H9 (cell line): ENCODE data around the gene VAV1. TPM values are rescaled to one million over a fixed set of nuclear protein-coding genes. Genes with fewer than 3 reads are reported as not detected.
A peak's percentile ranks its signal among the peaks of the same experiment; 100 is the strongest.

ENCODE experiments used
- DNase-seq: peaks from one replicate; pipeline ENCODE4 v3.0.0-alpha.2; 2017
- H2AFZ ChIP-seq: one replicate; pipeline ENCODE4 v1.6.1; 2013; ENCODE audit warnings: mild to moderate bottlenecking, low read length, control low read depth, moderate library complexity
- H2AK5ac ChIP-seq: 2 replicates; pipeline ENCODE4 v1.6.1; 2013; ENCODE audit warnings: low read length, control low read depth, mixed read lengths; ENCODE audit not compliant: insufficient read length
- H2BK120ac ChIP-seq: one replicate; pipeline ENCODE4 v1.6.1; 2013; ENCODE audit warnings: low read depth, mild to moderate bottlenecking, low read length, control low read depth, inconsistent platforms; ENCODE audit not compliant: poor library complexity, severe bottlenecking
- H2BK12ac ChIP-seq: 2 replicates; pipeline ENCODE4 v1.6.1; 2013; ENCODE audit warnings: low read length, control low read depth, mixed read lengths, low read depth; ENCODE audit not compliant: insufficient read length
- H2BK15ac ChIP-seq: 2 replicates; pipeline ENCODE4 v1.6.1; 2013; ENCODE audit warnings: low read depth, low read length, control low read depth
- H2BK20ac ChIP-seq: one replicate; pipeline ENCODE4 v1.6.1; 2013; ENCODE audit warnings: low read depth, mild to moderate bottlenecking, low read length, control low read depth, inconsistent platforms; ENCODE audit not compliant: poor library complexity, severe bottlenecking
- H2BK5ac ChIP-seq: 2 replicates; pipeline ENCODE4 v1.6.1; 2013; ENCODE audit warnings: low read length, control low read depth, mixed read lengths; ENCODE audit not compliant: insufficient read length
- H3K14ac ChIP-seq: 2 replicates; pipeline ENCODE4 v1.6.1; 2013; ENCODE audit warnings: low read length, control low read depth; ENCODE audit not compliant: insufficient read depth
- H3K18ac ChIP-seq: 2 replicates; pipeline ENCODE4 v1.6.1; 2013; ENCODE audit warnings: low read depth, mild to moderate bottlenecking, mixed read lengths, low read length, control low read depth; ENCODE audit not compliant: insufficient read length
- H3K23ac ChIP-seq: 2 replicates; pipeline ENCODE4 v1.6.1; 2013; ENCODE audit warnings: low read length, control low read depth, mixed read lengths, low read depth; ENCODE audit not compliant: insufficient read length
- H3K23me2 ChIP-seq: 2 replicates; pipeline ENCODE4 v1.6.1; 2013; ENCODE audit warnings: low read depth, mild to moderate bottlenecking, mixed read lengths, low read length, control low read depth; ENCODE audit not compliant: insufficient read length, poor library complexity, severe bottlenecking
- H3K27ac ChIP-seq: 2 replicates; pipeline ENCODE4 v1.5.1; 2013; ENCODE audit warnings: low read length, control low read depth, mixed read lengths, low read depth; ENCODE audit not compliant: insufficient read length
- H3K27me3 ChIP-seq: 2 replicates; pipeline ENCODE4 v1.6.1; 2013; ENCODE audit warnings: low read length, control low read depth, inconsistent platforms; ENCODE audit not compliant: insufficient read depth
- H3K4ac ChIP-seq: 2 replicates; pipeline ENCODE4 v1.6.1; 2013; ENCODE audit warnings: low read depth, mild to moderate bottlenecking, control low read depth, inconsistent platforms, low read length, moderate library complexity
- H3K4me1 ChIP-seq: 2 replicates; pipeline ENCODE4 v1.6.1; 2013; ENCODE audit warnings: low read length, control low read depth, inconsistent platforms; ENCODE audit not compliant: insufficient read depth
- H3K4me2 ChIP-seq: 2 replicates; pipeline ENCODE4 v1.6.1; 2013; ENCODE audit warnings: low read length, control low read depth, mixed read lengths; ENCODE audit not compliant: insufficient read length, insufficient read depth
- H3K56ac ChIP-seq: 2 replicates; pipeline ENCODE4 v1.6.1; 2013; ENCODE audit warnings: low read depth, mild to moderate bottlenecking, mixed read lengths, low read length, control low read depth; ENCODE audit not compliant: insufficient read length
- H3K79me1 ChIP-seq: 2 replicates; pipeline ENCODE4 v1.6.1; 2013; ENCODE audit warnings: low read depth, mild to moderate bottlenecking, moderate library complexity, low read length, control low read depth, inconsistent platforms; ENCODE audit not compliant: insufficient read depth, poor library complexity, severe bottlenecking
- H3K79me2 ChIP-seq: 2 replicates; pipeline ENCODE4 v1.6.1; 2013; ENCODE audit warnings: low read length, control low read depth, inconsistent platforms; ENCODE audit not compliant: insufficient read depth
- H3K9ac ChIP-seq: 2 replicates; pipeline ENCODE4 v1.6.1; 2013; ENCODE audit warnings: low read length, control low read depth, mixed read lengths; ENCODE audit not compliant: insufficient read length; ENCODE audit errors: extremely low read depth
- H3K9me3 ChIP-seq: one replicate; pipeline ENCODE4 v1.6.1; 2013; ENCODE audit warnings: low read depth, low read length, inconsistent platforms; ENCODE audit not compliant: control insufficient read depth
- H3T11ph ChIP-seq: one replicate; pipeline ENCODE4 v1.6.1; 2013; ENCODE audit warnings: mild to moderate bottlenecking, low read length, control low read depth, inconsistent platforms
- H4K20me1 ChIP-seq: one replicate; pipeline ENCODE4 v1.6.1; 2013; ENCODE audit not compliant: control insufficient read depth, insufficient read length, insufficient read depth
- H4K5ac ChIP-seq: 2 replicates; pipeline ENCODE4 v1.6.1; 2013; ENCODE audit warnings: low read depth, mild to moderate bottlenecking, mixed read lengths, low read length, control low read depth; ENCODE audit not compliant: insufficient read length
- H4K8ac ChIP-seq: replicated peaks from 2 replicates; pipeline ENCODE4 v1.6.1; 2013; ENCODE audit warnings: low read length, control low read depth, mixed read lengths, low read depth; ENCODE audit not compliant: insufficient read length
- H4K91ac ChIP-seq: 2 replicates; pipeline ENCODE4 v1.6.1; 2013; ENCODE audit warnings: low read depth, mild to moderate bottlenecking, moderate library complexity, mixed read lengths, low read length, control low read depth; ENCODE audit not compliant: insufficient read length
- H3K27ac Mint-ChIP-seq, 3 experiments: 2 replicates in 2 of 3; 3 replicates in 1 of 3; pipeline ENCODE4 v1.8.0; 2020 to 2021; ENCODE audit warnings: mixed read lengths in 3 of 3, mild to moderate bottlenecking in 1 of 3, moderate library complexity in 1 of 3
- H3K27me3 Mint-ChIP-seq: 2 replicates; pipeline ENCODE4 v1.8.0; 2021; ENCODE audit warnings: low read depth, mild to moderate bottlenecking, moderate library complexity, mixed read lengths
- H3K36me3 Mint-ChIP-seq, 3 experiments: 2 replicates in 2 of 3; 3 replicates in 1 of 3; pipeline ENCODE4 v1.8.0; 2020 to 2021; ENCODE audit warnings: low read depth in 3 of 3, mixed read lengths in 3 of 3; ENCODE audit not compliant: insufficient read depth in 1 of 3
- H3K4me1 Mint-ChIP-seq, 2 experiments: 2 replicates each; pipeline ENCODE4 v1.8.0; 2020; ENCODE audit warnings: mixed read lengths in 2 of 2
- H3K4me3 Mint-ChIP-seq, 2 experiments: 2 replicates in 1 of 2; 3 replicates in 1 of 2; pipeline ENCODE4 v1.8.0; 2020 to 2021; ENCODE audit warnings: mild to moderate bottlenecking in 2 of 2, mixed read lengths in 2 of 2, moderate library complexity in 1 of 2
- H3K9me3 Mint-ChIP-seq, 2 experiments: 2 replicates in 1 of 2; 3 replicates in 1 of 2; pipeline ENCODE4 v1.8.0; 2020; ENCODE audit warnings: mild to moderate bottlenecking in 2 of 2, mixed read lengths in 2 of 2, moderate library complexity in 1 of 2
- WGBS: extraction: QIAGEN DNeasy Blood & Tissue Kit; methylation state at CpG from one replicate; pipeline ENCODE4 v1.1.7; 2013; ENCODE audit warnings: missing lambda C conversion rate, low lambda C conversion rate, mixed read lengths; ENCODE audit not compliant: insufficient read length; ENCODE audit errors: extremely low coverage; 5-methylcytosine and 5-hydroxymethylcytosine counted together
- total RNA-seq: library from RNA; stranded (reverse); gene quantifications from 2 replicates; pipeline ENCODE4 v1.2.1, GENCODE V29; 2021
- TF ChIP-seq, protein P1 (sequence below): fragments of 200-600 bp; sonication (generic); conservative IDR thresholded peaks from 3 replicates; pipeline ENCODE4 v1.8.0; 2021; ENCODE audit warnings: antibody characterized with exemption, mild to moderate bottlenecking

The VAV1 gene
- total RNA-seq, 1 experiment from 2014 or later, result 0.90 TPM

DNA sequence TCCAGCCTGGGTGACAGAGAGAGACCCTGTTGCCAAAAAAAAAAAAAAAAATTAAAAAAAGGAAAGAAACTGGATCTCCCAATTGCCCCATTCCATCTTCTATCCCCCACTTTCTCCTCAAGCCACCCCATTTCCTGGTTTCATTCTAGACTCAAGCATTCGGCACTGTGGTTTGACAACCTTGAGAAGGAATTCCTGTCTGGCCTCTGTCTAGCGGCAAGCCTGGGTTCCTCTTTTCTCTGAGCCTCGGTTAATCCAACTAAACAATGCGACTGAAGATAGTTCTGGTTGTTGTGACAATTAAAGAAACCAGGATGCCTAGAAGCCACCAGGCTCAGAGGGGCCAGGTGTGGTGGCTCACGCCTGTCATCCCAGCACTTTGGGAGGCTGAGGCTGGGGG lies 48.8 kb upstream of the VAV1 start:
- no peak overlapping the region for H3K56ac ChIP-seq
- peaks cover 10 to 32% of the 10 kb centered on the region in 2 experiments for H3K4me1 Mint-ChIP-seq
- H3K4ac ChIP-seq, result no peak overlapping the region
- H3K27ac ChIP-seq, result no peak overlapping the region
- no peaks in the 10 kb centered on the region for H3K23me2 ChIP-seq
- no peak overlapping the region for H2AFZ ChIP-seq
- H2BK120ac ChIP-seq, result no peak overlapping the region
- H3K79me2 ChIP-seq, result no peaks in the 10 kb centered on the region
- H3K9ac ChIP-seq, result no peak overlapping the region
- H4K8ac ChIP-seq, result no peak overlapping the region
- no peak overlapping the region for H2BK15ac ChIP-seq
- DNase-seq, result no peak
- no peaks in the 10 kb centered on the region for H3K27me3 ChIP-seq
- H2AK5ac ChIP-seq, result no peak overlapping the region
- H3K27me3 Mint-ChIP-seq, result no peaks in the 10 kb centered on the region; the same call in 1 of the 2 replicates
- no peak overlapping the region for H3K23ac ChIP-seq
- no peaks in the 10 kb centered on the region for H3K36me3 Mint-ChIP-seq
- H3K4me1 ChIP-seq, result no peaks in the 10 kb centered on the region; the same call in 1 of the 2 replicates
- H3T11ph ChIP-seq, result no peak overlapping the region
- no peak overlapping the region for H4K5ac ChIP-seq
- no peak overlapping the region for H3K14ac ChIP-seq
- no peak overlapping the region for H3K18ac ChIP-seq
- no peak overlapping the region for H3K27ac Mint-ChIP-seq
- no CpG with 5 or more reads among the region's 5 CpGs for WGBS
- no peak overlapping the region for H3K4me2 ChIP-seq
- no peak overlapping the region for H2BK5ac ChIP-seq
- no peak overlapping the region for H2BK20ac ChIP-seq
- no peaks in the 10 kb centered on the region for H3K79me1 ChIP-seq
- H3K9me3 ChIP-seq, result no peaks in the 10 kb centered on the region
- H2BK12ac ChIP-seq, result no peak overlapping the region
- H4K91ac ChIP-seq, result no peak overlapping the region
- peak overlapping the region in 1 of 2 experiments; percentile 46; a peak in 2 of 5 replicates for H3K4me3 Mint-ChIP-seq
- TF ChIP-seq, protein P1, sequence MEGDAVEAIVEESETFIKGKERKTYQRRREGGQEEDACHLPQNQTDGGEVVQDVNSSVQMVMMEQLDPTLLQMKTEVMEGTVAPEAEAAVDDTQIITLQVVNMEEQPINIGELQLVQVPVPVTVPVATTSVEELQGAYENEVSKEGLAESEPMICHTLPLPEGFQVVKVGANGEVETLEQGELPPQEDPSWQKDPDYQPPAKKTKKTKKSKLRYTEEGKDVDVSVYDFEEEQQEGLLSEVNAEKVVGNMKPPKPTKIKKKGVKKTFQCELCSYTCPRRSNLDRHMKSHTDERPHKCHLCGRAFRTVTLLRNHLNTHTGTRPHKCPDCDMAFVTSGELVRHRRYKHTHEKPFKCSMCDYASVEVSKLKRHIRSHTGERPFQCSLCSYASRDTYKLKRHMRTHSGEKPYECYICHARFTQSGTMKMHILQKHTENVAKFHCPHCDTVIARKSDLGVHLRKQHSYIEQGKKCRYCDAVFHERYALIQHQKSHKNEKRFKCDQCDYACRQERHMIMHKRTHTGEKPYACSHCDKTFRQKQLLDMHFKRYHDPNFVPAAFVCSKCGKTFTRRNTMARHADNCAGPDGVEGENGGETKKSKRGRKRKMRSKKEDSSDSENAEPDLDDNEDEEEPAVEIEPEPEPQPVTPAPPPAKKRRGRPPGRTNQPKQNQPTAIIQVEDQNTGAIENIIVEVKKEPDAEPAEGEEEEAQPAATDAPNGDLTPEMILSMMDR, result no peak
- peaks cover 0 to 2% of the 10 kb centered on the region in 2 experiments; a peak in 1 of 5 replicates for H3K9me3 Mint-ChIP-seq
- no peaks in the 10 kb centered on the region for H4K20me1 ChIP-seq
